HG03108 (cell line): ENCODE results near the gene REL.
"Not testable (repeated sequence)": the region's sequence is repeated elsewhere in the genome, so short reads cannot be mapped to it uniquely, and the experiment has no call there.

Source experiments
- ATAC-seq: cut with Tn5 transposase; IDR thresholded peaks from one replicate; pipeline ENCODE4 v1.9.1; 2021; ENCODE audit warnings: moderate library complexity; ENCODE audit not compliant: unreplicated experiment

Gene REL

GRCh38 chr2:60881047-60881932 is at the start of gene REL:
TSS of gene REL (plus strand) at chr2:60881574. CDS start at chr2:60881841, 267 bp downstream.
- peak; percentile 80 for ATAC-seq

- no peak for ATAC-seq
These were observed 49.5 kb upstream of the REL start for GRCh38 chr2:60831921-60832320.

DNA sequence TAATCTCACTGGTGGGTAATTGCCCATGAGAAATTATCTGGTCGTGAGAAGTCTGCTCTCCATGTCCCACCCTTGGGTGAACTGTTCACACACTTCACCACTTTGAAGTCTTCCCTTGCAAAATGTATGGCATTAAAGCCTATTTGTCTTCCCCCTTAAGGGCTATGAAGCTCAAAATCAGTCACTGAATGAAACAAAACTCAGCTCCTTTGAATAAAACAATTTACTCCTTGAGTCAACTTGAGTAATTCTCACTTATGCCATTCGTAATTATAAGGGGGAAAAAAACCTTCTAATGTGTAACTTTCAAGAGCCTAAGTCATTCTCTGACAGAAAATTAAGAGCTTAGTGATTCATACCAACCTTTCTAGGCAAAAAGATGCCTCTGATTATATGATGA is 48.8 kb upstream of the REL start:
- ATAC-seq: no peak

GRCh38 chr2:60834270-60834717 is 47.1 kb upstream of the REL start:
- peak; percentile 36 for ATAC-seq

DNA sequence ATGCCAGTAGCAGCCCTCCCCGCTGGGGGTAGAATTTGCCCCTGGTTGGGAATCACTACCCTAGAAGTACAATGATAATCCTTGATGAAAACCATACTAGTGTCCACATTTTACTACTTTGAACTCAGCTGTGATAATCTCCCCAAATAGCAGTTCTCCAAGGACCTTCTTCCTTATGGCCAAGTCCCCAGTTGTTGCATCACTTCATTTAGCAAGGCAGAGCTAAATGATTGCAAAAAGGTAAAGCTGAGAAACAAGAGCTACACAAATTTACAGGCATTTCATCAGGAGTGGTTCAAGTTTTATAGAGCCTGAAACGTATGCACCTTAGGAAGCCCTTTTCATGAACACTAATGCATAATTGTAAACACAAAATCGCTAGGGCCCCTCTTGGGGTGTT is 44.9 kb upstream of the REL start:
- no peak for ATAC-seq

- peak; percentile 21 for ATAC-seq
These were observed 44.3 kb upstream of the REL start for GRCh38 chr2:60837123-60837522.

DNA sequence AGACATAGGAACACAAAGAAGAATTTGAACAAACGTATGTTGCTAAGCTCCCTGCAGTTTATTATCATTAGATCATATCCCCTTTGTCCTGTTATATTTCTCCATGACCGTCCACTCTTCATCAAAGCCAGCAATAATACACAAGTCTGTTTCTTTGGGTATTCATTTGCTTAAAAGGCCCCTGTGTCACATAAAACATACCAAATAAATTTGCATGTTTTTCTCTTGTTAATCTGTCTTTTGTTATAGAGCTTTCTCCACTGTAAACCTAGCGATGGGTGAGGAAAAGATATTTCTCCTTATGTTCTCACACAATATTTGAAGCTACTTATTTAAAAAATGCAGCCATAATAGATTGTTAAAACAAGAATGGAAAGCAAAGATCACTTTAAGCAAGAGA is 42.9 kb upstream of the REL start:
- ATAC-seq: no peak

DNA sequence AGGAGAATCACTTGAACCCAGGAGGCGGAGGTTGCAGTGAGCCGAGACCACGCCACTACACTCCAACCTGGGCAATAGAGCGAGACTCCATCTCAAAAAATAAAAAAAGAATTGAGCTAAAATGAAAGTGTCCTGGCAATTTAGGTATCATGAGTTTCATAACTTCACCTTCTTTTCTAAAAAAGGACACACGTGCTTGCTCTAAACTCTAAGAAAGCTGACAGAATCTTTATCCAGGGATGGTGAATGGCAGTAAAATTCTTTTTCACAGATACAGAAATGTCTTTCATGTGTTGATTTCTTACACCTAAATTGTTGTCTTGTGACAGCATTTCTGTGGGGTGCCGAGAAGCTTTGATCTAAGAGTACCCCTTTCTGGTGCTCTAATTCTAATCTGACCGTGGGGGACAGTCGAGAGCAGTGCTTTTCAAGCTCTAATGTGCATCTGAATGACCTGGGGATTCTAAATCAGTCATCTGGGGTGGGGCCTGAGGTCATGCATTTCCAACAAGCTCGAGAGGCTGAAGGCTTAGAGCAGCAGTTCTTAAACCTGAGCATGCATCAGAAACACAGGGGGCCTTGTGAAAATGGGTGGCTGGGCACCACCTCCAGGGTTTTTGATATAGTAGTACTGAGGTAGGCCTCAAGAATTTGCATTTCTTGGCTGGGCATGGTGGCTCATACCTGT is 42.1 kb upstream of the REL start:
- peak; percentile 30 for ATAC-seq

GRCh38 chr2:60840880-60841279 is 40.5 kb upstream of the REL start:
- ATAC-seq: peak; percentile 64

GRCh38 chr2:60843006-60843405 is 38.4 kb upstream of the REL start:
- no peak for ATAC-seq

DNA sequence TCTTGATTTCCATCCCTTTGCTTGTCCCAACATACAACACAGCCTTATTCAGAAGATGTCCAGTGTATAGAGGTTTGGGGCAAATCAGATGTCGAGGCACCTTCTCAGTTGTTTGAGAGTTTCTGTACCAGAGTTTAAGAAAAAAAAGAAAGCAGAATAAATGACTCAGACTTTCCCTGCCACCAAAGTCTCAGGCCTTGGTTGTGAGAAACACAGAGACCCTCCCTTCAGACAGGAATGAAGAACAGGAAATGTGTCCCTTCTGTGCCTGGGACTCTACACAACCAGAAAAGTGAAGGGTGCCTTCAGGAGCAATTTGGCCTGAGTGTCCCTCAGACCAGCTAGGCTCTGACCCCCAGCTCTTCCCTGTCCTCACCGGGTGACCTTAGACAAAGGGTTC is 37.3 kb upstream of the REL start:
- ATAC-seq: no peak

DNA sequence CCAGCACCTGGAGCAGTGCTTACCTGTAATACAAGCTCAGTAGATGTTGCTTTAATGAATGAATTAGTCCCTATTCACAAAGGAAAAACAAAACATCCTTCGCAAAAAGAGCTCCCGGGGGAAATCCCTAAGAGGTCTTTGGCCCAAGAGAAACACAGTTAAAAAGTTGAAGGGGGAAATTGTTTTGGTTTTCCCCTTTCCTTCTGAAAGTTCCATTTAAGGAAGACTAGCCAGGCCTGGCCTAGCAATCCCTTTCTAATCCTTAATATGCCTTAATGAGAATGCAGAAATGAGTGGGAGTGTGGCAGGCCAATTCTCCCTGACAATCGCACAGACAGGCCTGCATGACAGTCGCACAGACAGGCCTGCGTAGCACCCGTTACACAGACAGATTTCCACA is 33.5 kb upstream of the REL start:
- no peak for ATAC-seq

GRCh38 chr2:60849187-60849586 is 32.2 kb upstream of the REL start:
- no peak for ATAC-seq

- ATAC-seq: no peak
These were observed 29.0 kb upstream of the REL start for GRCh38 chr2:60852282-60852860.

DNA sequence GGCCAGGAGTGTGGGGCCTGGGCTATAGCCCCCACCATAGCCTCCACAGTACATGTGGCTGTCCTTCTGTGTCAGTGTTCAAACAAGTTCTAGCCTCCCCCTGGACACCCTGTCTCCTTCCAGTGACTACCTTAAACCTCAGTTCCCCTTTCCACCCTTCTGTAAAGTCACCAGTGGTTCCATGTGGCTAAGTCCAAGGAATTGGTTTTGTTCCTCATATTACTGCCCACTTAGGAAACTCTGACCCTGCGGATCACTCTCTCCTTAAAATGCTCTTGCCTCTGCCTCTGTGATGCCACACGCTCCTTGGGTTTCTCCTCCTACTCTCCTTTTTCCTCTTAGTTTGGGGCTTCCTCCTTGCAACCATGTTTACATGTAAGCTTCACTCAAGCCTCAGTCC is 27.8 kb upstream of the REL start:
- ATAC-seq: no peak

DNA sequence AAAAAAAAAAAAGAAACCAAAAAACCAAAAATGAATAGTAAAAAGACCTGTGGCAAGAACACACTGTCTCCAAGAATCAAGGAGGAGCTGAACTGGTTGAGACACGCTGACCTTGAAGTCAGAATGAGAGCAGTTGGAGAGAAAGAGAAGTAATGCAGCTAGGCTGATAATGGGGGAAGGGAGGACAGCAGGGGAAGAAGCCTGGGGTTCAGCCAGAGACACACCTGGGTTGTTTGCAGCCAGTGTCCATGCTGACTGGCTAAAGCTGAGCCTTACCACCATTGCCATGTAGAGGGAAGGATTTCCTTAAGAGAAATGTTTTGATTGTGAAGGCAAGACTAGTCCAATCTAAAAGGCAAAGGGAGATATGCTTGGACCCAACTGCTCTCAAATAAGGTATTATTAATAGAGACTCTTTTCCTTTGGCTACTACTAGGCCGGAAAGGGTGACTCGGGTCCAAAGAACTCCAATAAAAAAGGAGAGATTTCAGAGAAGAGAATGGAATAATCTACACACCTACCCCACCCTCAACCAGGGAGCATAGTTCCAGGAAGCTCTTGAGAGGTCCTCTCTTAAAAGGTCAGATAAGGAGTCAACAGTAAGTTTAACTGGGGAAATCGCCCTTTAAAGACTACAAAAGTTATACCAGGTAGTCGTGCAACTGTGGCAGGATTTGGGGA is 25.2 kb upstream of the REL start:
- no peak for ATAC-seq

DNA sequence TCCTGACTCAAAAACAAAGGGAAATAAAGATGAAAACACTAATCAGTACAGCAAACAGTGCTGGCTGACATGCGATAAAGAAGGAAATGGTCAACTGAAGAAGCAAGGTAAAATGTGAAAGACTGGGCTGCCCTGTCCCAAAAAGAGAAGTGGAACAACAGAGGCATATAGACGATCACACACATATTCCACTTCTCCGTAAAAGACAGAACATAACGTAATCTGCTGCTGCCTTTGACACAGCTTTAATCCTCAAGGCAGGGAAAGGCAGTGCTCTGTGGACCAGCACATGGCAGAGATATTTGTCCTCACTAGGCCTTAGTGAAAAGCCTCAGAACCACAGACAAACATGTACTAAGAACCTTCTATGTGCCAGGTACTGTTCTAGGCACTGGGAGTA is 24.3 kb upstream of the REL start:
- no peak for ATAC-seq

- no peak for ATAC-seq
These were observed 22.5 kb upstream of the REL start for GRCh38 chr2:60858897-60859311.

DNA sequence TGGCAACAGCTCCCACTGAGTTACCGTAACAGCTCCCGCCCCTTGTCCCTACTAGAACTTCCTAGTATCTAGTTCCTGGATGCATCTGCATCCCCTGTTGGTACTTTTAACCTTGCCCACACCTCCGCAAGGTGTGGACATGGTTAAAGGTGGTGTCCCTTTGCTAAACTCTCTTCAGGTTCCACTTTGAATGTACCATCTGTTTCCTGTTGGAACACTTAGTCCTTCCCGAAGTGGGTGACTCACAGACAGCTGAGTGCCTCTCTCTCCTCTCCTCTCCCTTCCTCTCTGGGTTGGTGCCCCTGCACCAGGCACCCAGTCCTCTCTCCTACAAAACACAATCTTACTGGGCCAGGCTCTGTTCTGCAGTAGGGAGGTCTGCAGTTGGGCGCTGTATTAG is 19.6 kb upstream of the REL start:
- ATAC-seq: no peak

- no peak for ATAC-seq
These were observed 18.7 kb upstream of the REL start for GRCh38 chr2:60862642-60863041.

GRCh38 chr2:60865361-60865760 is 16.0 kb upstream of the REL start:
- ATAC-seq: not testable (repeated sequence)
